Glutamatergic neuron (in vitro differentiated cells): ENCODE measurements around the gene ANGEL1. TPM values are rescaled to one million over a fixed set of nuclear protein-coding genes. Genes with fewer than 3 reads are reported as not detected.

ENCODE experiments used
- DNase-seq: peaks from one replicate; pipeline ENCODE4 v3.0.0; 2022
- H3K27ac Mint-ChIP-seq: one replicate; pipeline ENCODE4 v1.8.0; 2020; ENCODE audit warnings: mild to moderate bottlenecking, mixed read lengths, inconsistent platforms; ENCODE audit not compliant: unreplicated experiment
- H3K27me3 Mint-ChIP-seq: one replicate; pipeline ENCODE4 v1.8.0; 2020; ENCODE audit warnings: mild to moderate bottlenecking, moderate library complexity, mixed read lengths, inconsistent platforms; ENCODE audit not compliant: unreplicated experiment
- H3K36me3 Mint-ChIP-seq: one replicate; pipeline ENCODE4 v1.8.0; 2020; ENCODE audit warnings: mild to moderate bottlenecking, mixed read lengths, inconsistent platforms; ENCODE audit not compliant: unreplicated experiment
- H3K4me1 Mint-ChIP-seq: one replicate; pipeline ENCODE4 v1.8.0; 2020; ENCODE audit warnings: mild to moderate bottlenecking, low read depth, mixed read lengths, inconsistent platforms; ENCODE audit not compliant: unreplicated experiment
- H3K4me3 Mint-ChIP-seq: one replicate; pipeline ENCODE4 v1.8.0; 2020; ENCODE audit warnings: mild to moderate bottlenecking, mixed read lengths, inconsistent platforms; ENCODE audit not compliant: unreplicated experiment
- H3K9me3 Mint-ChIP-seq: one replicate; pipeline ENCODE4 v1.8.0; 2020; ENCODE audit warnings: mild to moderate bottlenecking, moderate library complexity, mixed read lengths, inconsistent platforms; ENCODE audit not compliant: unreplicated experiment
- total RNA-seq: library from RNA; stranded (reverse); fragmentation: NEBNext Ultra II Directional; extraction: Animal tissue kit (Norgen Biotek cat#: 25700); gene quantifications from one replicate; pipeline ENCODE4 v1.2.1, GENCODE V29; 2021; ENCODE audit not compliant: unreplicated experiment
- TF ChIP-seq, protein P1 (sequence below): fragments of 200-600 bp; sonication (generic); IDR thresholded peaks from one replicate; pipeline ENCODE4 v1.5.0; 2021; ENCODE audit not compliant: partially characterized antibody, unreplicated experiment

The ANGEL1 gene
- total RNA-seq, 1 donor from 2014 or later: 13.6 TPM

DNA sequence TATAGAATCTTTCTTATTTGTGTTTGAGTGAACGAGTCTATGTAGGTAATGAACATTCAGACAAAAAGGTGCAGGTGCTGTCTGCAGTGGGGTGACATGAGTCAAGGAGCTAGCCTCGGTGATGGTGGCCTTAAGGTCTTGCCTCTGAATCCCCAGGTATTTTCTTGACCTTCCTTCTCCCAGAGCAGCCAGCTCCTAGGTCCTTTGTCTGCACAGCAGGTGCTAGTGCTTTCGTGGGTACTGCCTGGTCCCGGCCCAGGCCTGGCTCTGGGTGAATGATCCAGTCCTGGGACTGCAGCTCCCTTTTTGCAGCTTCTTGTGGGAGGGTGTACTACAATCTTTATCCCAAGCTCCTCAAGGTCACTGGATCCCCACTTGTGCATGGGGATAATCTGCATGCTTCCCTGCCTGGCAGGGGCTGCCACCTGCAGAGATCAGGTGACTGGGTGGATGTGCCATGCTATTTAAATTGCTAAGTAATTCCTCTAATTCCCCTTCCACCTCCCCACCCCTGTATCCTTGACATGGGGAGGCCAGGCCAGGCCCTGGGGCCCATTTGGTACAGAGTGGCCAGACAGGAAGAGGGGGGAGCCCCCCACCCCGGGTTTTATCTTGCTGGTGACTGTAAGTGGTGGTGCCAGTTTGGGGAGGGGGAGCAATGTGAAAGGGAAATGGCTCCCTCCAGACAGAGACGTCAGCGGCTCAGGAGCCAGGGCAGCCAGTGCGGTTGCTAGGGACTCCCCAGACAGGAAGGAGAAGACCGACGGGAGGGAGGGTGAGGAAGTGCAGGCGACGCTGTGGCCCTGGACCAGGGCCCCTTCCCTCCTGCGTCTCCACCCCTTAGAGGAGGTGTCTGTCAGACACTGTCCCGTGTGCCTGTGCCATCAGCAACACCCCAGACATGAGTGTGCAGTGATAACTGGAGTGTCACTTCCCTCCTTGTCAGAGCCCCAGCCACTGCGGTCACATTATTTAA, 44.7 kb downstream of the ANGEL1 start:
- Mint-ChIP-seq H3K4me1 (peaks cover 10% of the 10 kb centered on the region), H3K4me3 (no peak overlapping the region), H3K9me3 (peaks cover 2% of the 10 kb centered on the region), H3K27ac (no peak overlapping the region), H3K36me3 (no peaks in the 10 kb centered on the region), H3K27me3 (peaks cover 1% of the 10 kb centered on the region)
- DNase-seq: no peak
- TF ChIP-seq, protein P1, sequence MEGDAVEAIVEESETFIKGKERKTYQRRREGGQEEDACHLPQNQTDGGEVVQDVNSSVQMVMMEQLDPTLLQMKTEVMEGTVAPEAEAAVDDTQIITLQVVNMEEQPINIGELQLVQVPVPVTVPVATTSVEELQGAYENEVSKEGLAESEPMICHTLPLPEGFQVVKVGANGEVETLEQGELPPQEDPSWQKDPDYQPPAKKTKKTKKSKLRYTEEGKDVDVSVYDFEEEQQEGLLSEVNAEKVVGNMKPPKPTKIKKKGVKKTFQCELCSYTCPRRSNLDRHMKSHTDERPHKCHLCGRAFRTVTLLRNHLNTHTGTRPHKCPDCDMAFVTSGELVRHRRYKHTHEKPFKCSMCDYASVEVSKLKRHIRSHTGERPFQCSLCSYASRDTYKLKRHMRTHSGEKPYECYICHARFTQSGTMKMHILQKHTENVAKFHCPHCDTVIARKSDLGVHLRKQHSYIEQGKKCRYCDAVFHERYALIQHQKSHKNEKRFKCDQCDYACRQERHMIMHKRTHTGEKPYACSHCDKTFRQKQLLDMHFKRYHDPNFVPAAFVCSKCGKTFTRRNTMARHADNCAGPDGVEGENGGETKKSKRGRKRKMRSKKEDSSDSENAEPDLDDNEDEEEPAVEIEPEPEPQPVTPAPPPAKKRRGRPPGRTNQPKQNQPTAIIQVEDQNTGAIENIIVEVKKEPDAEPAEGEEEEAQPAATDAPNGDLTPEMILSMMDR: no peak

DNA sequence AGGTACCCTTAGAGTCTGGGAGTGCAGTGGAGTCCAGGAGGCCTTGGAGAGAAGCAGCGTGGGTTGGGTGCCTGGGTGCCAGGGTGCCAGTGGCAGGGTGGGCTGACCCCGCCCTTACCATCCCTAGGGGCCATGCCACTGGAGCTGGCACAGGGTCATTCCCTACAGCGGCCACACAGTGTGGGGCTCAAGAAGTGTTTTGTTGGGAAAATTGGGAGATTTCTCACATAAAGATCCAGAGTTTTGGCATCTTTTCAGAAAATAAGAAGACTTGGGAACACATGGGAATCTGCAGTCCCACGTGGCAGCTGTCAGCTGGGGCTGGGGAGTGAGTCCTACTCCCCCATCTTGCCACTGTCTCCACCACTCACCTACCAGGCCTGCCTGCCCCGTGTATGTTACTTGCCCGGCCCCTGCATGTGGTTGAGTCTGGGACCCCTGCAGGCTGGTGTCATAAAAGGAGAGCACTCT, 47.2 kb downstream of the ANGEL1 start:
- Mint-ChIP-seq H3K36me3 (no peaks in the 10 kb centered on the region), H3K4me3 (peak overlapping the region; percentile 64), H3K4me1 (peaks cover 12% of the 10 kb centered on the region), H3K27ac (no peak overlapping the region), H3K9me3 (peaks cover 11% of the 10 kb centered on the region), H3K27me3 (peaks cover 4% of the 10 kb centered on the region)
- TF ChIP-seq, protein P1: no peak
- no peak for DNase-seq

DNA sequence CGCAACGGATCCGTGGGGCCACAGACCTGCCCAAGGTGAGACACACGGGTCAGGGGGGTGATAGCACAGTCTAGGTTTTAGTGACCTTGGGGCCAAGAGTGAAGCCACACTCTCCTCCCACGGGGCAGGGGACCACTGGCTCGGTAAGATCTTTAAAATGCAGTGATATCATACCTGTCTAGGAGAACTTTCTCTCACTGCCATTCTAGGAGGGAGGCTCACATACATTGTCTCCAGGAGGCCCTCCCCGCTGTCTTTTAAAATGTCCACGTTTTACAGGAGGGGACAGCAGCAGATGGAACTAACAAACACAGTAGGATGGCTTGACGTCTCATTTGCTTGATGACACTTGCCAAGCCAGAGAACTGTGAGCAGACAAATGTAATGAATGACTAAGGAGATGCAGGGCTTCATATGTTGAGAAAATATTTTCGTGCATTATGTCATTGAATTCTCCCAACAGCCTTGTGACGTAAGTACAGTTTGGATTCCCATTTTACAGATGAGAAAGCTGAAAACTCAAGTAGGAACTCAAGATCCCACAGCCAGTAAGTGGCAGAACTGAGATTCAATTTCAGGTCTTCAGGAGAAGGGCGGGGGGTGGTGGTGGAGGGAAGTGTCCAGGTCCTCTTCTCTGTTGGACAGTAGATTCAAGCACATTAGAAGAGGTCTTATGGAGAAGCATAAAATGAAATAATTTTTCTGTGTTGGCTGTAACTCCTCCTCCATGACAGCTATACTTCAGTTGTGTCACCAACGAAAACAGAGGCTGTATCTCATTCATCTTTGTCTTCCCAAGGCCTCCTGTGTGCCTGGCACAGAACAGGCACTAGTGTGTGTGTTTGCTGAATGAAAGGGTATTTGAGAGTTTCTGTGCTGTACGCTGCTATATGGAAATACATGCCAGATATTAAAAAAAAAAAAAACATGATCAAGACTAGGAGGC, 49.3 kb downstream of the ANGEL1 start:
- peaks cover 7% of the 10 kb centered on the region for H3K36me3 Mint-ChIP-seq
- peaks cover 13% of the 10 kb centered on the region for H3K4me1 Mint-ChIP-seq
- DNase-seq: no peak
- TF ChIP-seq, protein P1: no peak
- peak overlapping the region; percentile 93 for H3K4me3 Mint-ChIP-seq
- peaks cover 10% of the 10 kb centered on the region for H3K27me3 Mint-ChIP-seq
- H3K9me3 Mint-ChIP-seq: peaks cover 11% of the 10 kb centered on the region
- peak overlapping the region; percentile 94 for H3K27ac Mint-ChIP-seq

DNA sequence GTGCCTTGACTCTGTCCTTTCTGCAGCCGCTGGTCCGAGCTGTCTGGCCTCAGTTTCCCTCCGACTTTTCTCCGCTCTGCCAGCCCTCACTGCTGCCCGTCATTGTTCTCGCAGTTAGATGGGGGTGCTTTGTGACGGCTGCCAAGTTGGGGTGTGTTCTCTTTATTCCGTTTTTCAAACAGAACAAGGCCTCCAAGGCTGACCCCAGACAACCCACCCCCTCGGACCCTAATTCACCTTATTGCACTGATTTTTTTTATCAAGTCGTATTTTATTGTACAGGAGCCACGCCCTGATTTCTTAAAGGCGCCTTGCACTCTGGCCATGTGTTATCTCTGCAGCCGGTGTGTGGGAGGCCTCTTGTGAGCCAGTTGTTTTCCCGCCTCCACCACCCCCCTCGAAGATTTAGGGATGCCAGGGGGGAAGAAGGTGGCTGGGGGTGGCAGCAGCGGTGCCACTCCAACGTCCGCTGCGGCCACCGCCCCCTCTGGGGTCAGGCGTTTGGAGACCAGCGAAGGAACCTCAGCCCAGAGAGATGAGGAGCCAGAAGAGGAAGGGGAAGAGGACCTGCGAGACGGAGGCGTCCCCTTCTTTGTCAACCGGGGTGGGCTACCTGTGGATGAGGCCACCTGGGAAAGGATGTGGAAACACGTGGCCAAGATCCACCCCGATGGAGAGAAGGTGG, 50.1 kb downstream of the ANGEL1 start:
- Mint-ChIP-seq H3K27ac (peak overlapping the region; percentile 94), H3K4me1 (peaks cover 13% of the 10 kb centered on the region), H3K4me3 (peak overlapping the region; percentile 93), H3K27me3 (peaks cover 15% of the 10 kb centered on the region), H3K9me3 (peaks cover 11% of the 10 kb centered on the region), H3K36me3 (peaks cover 7% of the 10 kb centered on the region)
- no peak for DNase-seq
- TF ChIP-seq, protein P1: no peak
